ENCODE data around the gene ATP5PO. TPM values are rescaled to one million over a fixed set of nuclear protein-coding genes. Genes with fewer than 3 reads are reported as not detected.
A peak's percentile ranks its signal among the peaks of the same experiment; 100 is the strongest.

The ATP5PO gene
- total and polyA plus RNA-seq, 8 donors, result 94.7 to 603 (median 358) TPM

GRCh38 chr21:33885172-33885514 lies 30.5 kb downstream of the ATP5PO start:
- intact Hi-C loops (cut with DNase I; ENCODE audit: low total_unique reads), result no loop called here
- H3K9me3 ChIP-seq, result no peaks in the 10 kb centered on the region
- WGBS, 5 donors, result 86 to 96% (median 90%) methylated on average over 7 of the region's 7 CpGs
- H3K27me3 ChIP-seq, result no peaks in the 10 kb centered on the region
- no peak for DNase-seq
- no peak for TF ChIP-seq EP300 (IDR thresholded peaks at IDR 0.05)
- TF ChIP-seq POLR2AphosphoS5 (IDR thresholded peaks at IDR 0.05), result no peak
- no peak for TF ChIP-seq CTCF (IDR thresholded peaks at IDR 0.05)
- no peak for TF ChIP-seq POLR2A (IDR thresholded peaks at IDR 0.05)
- H3K27ac ChIP-seq, result no peak overlapping the region
- peaks cover 0 to 15% (median 4%) of the 10 kb centered on the region in 4 donors for H3K4me1 ChIP-seq
- no peaks in the 10 kb centered on the region for H3K36me3 ChIP-seq
- H3K4me3 ChIP-seq, result no peak overlapping the region

DNA sequence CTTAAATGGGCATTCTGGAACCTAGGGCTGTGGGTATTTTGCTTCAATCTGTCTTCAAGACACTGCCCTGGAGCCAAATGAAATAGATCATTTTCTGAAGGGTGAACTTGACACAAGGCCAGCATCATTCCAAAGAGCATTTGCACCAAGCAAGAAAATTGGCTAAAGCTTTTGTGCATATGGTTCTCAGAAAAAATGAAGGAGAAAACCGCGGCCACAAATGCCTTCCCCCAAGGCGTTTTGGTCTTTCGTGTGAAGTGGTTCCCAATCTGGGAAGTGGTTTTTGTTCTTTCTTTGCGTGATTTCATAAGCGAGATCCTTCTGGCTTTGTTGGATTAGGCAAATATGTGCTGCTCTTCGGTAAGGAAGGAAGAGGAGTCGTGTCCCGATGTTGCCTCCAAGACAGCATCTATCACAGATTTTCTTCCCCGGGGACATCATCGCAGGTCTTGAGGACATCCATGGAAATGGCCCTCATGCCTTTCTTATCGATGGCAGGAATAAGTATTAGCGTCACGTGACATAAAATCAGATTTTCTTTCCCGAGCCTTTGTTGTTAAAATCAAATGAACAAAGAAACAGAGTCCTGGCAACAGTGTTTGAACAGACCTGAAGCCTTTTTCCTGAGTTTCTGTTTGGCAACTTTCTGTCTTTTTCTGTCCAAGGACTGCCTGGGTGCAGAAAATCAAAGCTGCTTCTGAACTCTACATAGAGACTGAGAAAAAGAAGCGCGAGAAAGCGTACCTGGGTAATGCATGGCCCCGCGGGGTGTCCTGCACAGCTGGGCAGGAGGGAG lies 31.0 kb downstream of the ATP5PO start:
- no peak overlapping the region for H3K27ac ChIP-seq
- no peaks in the 10 kb centered on the region for H3K9me3 ChIP-seq
- H3K36me3 ChIP-seq, result no peaks in the 10 kb centered on the region
- DNase-seq, result peak in 1 of 2 donors; percentile 36
- H3K27me3 ChIP-seq, result no peaks in the 10 kb centered on the region
- no peak for TF ChIP-seq EP300 (IDR thresholded peaks at IDR 0.05)
- TF ChIP-seq POLR2AphosphoS5 (IDR thresholded peaks at IDR 0.05), result no peak
- TF ChIP-seq CTCF (IDR thresholded peaks at IDR 0.05), result no peak
- TF ChIP-seq POLR2A (IDR thresholded peaks at IDR 0.05), result no peak
- H3K4me1 ChIP-seq, result peaks cover 0 to 15% (median 4%) of the 10 kb centered on the region in 4 donors
- no peak overlapping the region for H3K4me3 ChIP-seq
- intact Hi-C loops (cut with DNase I; ENCODE audit: low total_unique reads), result no loop called here
- WGBS, 5 donors, result 62 to 81% (median 69%) methylated on average over 20 of the region's 20 CpGs

GRCh38 chr21:33883118-33883517 lies 32.5 kb downstream of the ATP5PO start:
- TF ChIP-seq POLR2AphosphoS5 (IDR thresholded peaks at IDR 0.05) (no peak), EP300 (IDR thresholded peaks at IDR 0.05) (no peak), CTCF (IDR thresholded peaks at IDR 0.05) (no peak), POLR2A (IDR thresholded peaks at IDR 0.05) (no peak)
- Histone ChIP-seq H3K27ac (no peak overlapping the region), H3K36me3 (no peaks in the 10 kb centered on the region), H3K4me1 (peaks cover 0 to 15% (median 4%) of the 10 kb centered on the region in 4 donors), H3K9me3 (no peaks in the 10 kb centered on the region), H3K27me3 (no peaks in the 10 kb centered on the region), H3K4me3 (no peak overlapping the region)
- intact Hi-C loops (cut with DNase I; ENCODE audit: low total_unique reads), result no loop called here
- peak in 1 of 2 donors; percentile 28 for DNase-seq
- WGBS, 5 donors, result 81 to 87% (median 86%) methylated on average over 12 of the region's 12 CpGs

DNA sequence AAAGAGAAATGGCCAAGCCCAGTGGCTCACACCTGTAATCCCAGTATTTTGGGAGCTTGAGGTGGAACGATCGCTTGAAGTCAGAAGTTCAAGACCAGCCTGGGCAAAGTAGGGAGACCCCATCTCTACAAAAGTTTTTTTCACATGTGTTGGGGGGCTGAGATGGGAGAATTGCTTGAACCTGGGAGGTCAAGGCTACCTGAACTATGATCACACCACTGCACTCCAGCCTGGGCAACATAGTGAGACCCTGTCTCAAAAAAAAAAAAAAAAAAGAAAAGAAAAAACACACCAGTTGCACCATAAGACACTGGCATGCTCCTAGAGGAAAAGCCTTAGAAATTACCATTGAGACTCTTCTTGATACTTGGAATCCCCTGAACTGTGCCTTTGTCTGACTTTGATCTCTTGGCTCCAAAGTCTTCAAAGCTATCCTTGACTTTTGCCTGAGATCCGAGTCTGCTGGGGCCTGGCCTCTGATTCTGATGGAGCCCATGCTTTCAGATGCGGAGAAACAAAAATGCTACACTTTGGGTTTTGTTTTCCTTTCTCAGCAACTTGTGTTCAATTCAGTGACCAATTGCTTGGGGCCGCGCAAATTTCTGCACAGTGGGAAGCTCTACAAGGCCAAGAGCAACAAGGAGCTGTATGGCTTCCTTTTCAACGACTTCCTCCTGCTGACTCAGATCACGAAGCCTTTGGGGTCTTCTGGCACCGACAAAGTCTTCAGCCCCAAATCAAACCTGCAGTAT lies 33.7 kb downstream of the ATP5PO start:
- WGBS, 5 donors, result 79 to 91% (median 88%) methylated on average over 9 of the region's 9 CpGs
- Histone ChIP-seq H3K4me1 (peaks cover 0 to 15% (median 4%) of the 10 kb centered on the region in 4 donors), H3K9me3 (no peaks in the 10 kb centered on the region), H3K4me3 (no peak overlapping the region), H3K27ac (no peak overlapping the region), H3K27me3 (no peaks in the 10 kb centered on the region), H3K36me3 (no peaks in the 10 kb centered on the region)
- intact Hi-C loops (cut with DNase I; ENCODE audit: low total_unique reads), result no loop called here
- no peak for DNase-seq
- TF ChIP-seq CTCF (IDR thresholded peaks at IDR 0.05), result no peak
- no peak for TF ChIP-seq POLR2A (IDR thresholded peaks at IDR 0.05)
- TF ChIP-seq POLR2AphosphoS5 (IDR thresholded peaks at IDR 0.05), result no peak
